ENCODE data around the gene MAST3. TPM values are rescaled to one million over a fixed set of nuclear protein-coding genes. Genes with fewer than 3 reads are reported as not detected.

MAST3 gene
- total and polyA plus RNA-seq, 2 of the 13 experiments (the other 11 are each of a cell fraction or from before 2014, with no cell fraction given) = 4.1 to 4.6 TPM

- TF ChIP-seq MTERF4 (CRISPR knock-in tag; IDR thresholded peaks at IDR 0.05) (no peak), ARID5B (CRISPR knock-in tag; IDR thresholded peaks at IDR 0.05) (0 out of 2 replicates have a peak, but pooled peaks have one; percentile 28), HCFC1 (IDR thresholded peaks at IDR 0.05; ENCODE audit: low read depth, low read length) (no peak), ZNF18 (CRISPR knock-in tag; IDR thresholded peaks at IDR 0.05; ENCODE audit: insufficient replicate concordance) (no peak), ZNF878 (CRISPR knock-in tag; IDR thresholded peaks at IDR 0.05) (0 out of 2 replicates have a peak, but pooled peaks have one; percentile 44), ETV5 (CRISPR knock-in tag; IDR thresholded peaks at IDR 0.05; ENCODE audit: borderline replicate concordance) (peak; percentile 67; the same call in 1 of the 2 replicates), ZNF275 (CRISPR knock-in tag; IDR thresholded peaks at IDR 0.05; ENCODE audit: borderline replicate concordance) (no peak), ZNF44 (CRISPR knock-in tag; IDR thresholded peaks at IDR 0.05) (no peak), ZNF362 (CRISPR knock-in tag; IDR thresholded peaks at IDR 0.05; ENCODE audit: borderline replicate concordance) (peak; percentile 53; the same call in 1 of the 2 replicates), ARNT2 (CRISPR knock-in tag; IDR thresholded peaks at IDR 0.05; ENCODE audit: low read depth) (no peak), ZBTB39 (CRISPR knock-in tag; IDR thresholded peaks at IDR 0.05) (no peak), ZBTB42 (CRISPR knock-in tag; IDR thresholded peaks at IDR 0.05) (no peak), NR2C2 (CRISPR knock-in tag; IDR thresholded peaks at IDR 0.05; ENCODE audit: borderline replicate concordance) (no peak), ZNF780A (CRISPR knock-in tag; IDR thresholded peaks at IDR 0.05) (no peak), SYNCRIP (IDR thresholded peaks at IDR 0.05; ENCODE audit: insufficient read depth, low read depth, low read length) (no peak), CENPX (CRISPR knock-in tag; IDR thresholded peaks at IDR 0.05) (no peak), ELF3 (CRISPR knock-in tag; IDR thresholded peaks at IDR 0.05) (peak; percentile 59)
Measured at GRCh38 chr19:18058208-18059009, 39.2 kb upstream of the MAST3 start (continued).

Data from HepG2 (cell line).